H1 (cell line): Measurements from ENCODE around the gene GPR143. TPM values are rescaled to one million over a fixed set of nuclear protein-coding genes. Genes with fewer than 3 reads are reported as not detected.

Experiments used
- CTCF ChIA-PET: fragments of 300-600 bp; sonication (Branson Sonifier 250); formaldehyde crosslinking; loops from one replicate; lab custom pipeline; 2021; ENCODE audit not compliant: partially characterized antibody; lab: Charles Lee
- POLR2A ChIA-PET: fragments of 300-600 bp; sonication (Branson Sonifier 250); formaldehyde crosslinking; loops from one replicate; lab custom pipeline; 2021; ENCODE audit warnings: inconsistent platforms; ENCODE audit not compliant: partially characterized antibody; lab: Charles Lee
- DNase-seq, 2 experiments: peaks; one replicate each; pipeline versions ENCODE4 v3.0.0 to v3.0.0-alpha.2; 2010 to 2022; ENCODE audit warnings: low spot score in 2 of 2, low read depth in 1 of 2, mixed read lengths in 1 of 2
- FAIRE-seq: peaks from 2 replicates; lab custom pipeline; 2011; peaks lifted over from hg19 to GRCh38; lab: Jason Lieb, UNC
- H2AFZ ChIP-seq: 2 replicates; pipeline ENCODE4 v1.8.1; 2012; ENCODE audit warnings: low read length, inconsistent platforms
- H2AK5ac ChIP-seq: 2 replicates; pipeline ENCODE4 v1.6.1; 2013; ENCODE audit warnings: low read depth, low read length
- H2BK120ac ChIP-seq: replicated peaks from 2 replicates; pipeline ENCODE3; 2013; ENCODE audit warnings: low read depth, low read length, inconsistent platforms
- H2BK12ac ChIP-seq: 2 replicates; pipeline ENCODE4 v1.6.1; 2013; ENCODE audit warnings: low read depth, low read length
- H2BK15ac ChIP-seq: 2 replicates; pipeline ENCODE4 v1.6.1; 2013; ENCODE audit warnings: low read length
- H2BK20ac ChIP-seq: 2 replicates; pipeline ENCODE4 v1.6.1; 2013; ENCODE audit warnings: low read length
- H2BK5ac ChIP-seq: 2 replicates; pipeline ENCODE4 v1.6.1; 2013; ENCODE audit warnings: low read depth, low read length
- H3K14ac ChIP-seq: 2 replicates; pipeline ENCODE4 v1.6.1; 2013; ENCODE audit warnings: inconsistent platforms; ENCODE audit not compliant: insufficient read length
- H3K18ac ChIP-seq: 2 replicates; pipeline ENCODE4 v1.6.1; 2013; ENCODE audit warnings: low read length; ENCODE audit errors: extremely low read depth
- H3K23ac ChIP-seq: 2 replicates; pipeline ENCODE4 v1.6.1; 2013; ENCODE audit warnings: inconsistent platforms; ENCODE audit not compliant: insufficient read length
- H3K23me2 ChIP-seq: 2 replicates; pipeline ENCODE4 v1.6.1; 2013; ENCODE audit warnings: low read depth, low read length
- H3K27ac ChIP-seq: 2 replicates; pipeline ENCODE4 v1.6.1; 2011; ENCODE audit warnings: low read depth, low read length, inconsistent platforms
- H3K27me3 ChIP-seq, 4 experiments: replicated peaks in 1 of 4; 1 replicate in 1 of 4; 2 replicates in 3 of 4; pipeline versions ENCODE4 v1.6.1 to v1.8.1; 2011 to 2013; ENCODE audit warnings: low read length in 3 of 4, mild to moderate bottlenecking in 3 of 4, inconsistent platforms in 2 of 4, mixed read lengths in 2 of 4, moderate library complexity in 1 of 4; ENCODE audit not compliant: control insufficient read depth in 3 of 4, insufficient read depth in 3 of 4; ENCODE audit errors: extremely low read depth in 1 of 4
- H3K36me3 ChIP-seq, 4 experiments: 2 replicates each; pipeline versions ENCODE4 v1.6.1 to v1.8.1; 2011 to 2013; ENCODE audit warnings: mild to moderate bottlenecking in 4 of 4, low read length in 3 of 4, moderate library complexity in 2 of 4, control low read depth in 1 of 4, inconsistent platforms in 1 of 4; ENCODE audit not compliant: insufficient read depth in 4 of 4, control insufficient read depth in 2 of 4
- H3K4ac ChIP-seq: replicated peaks from 2 replicates; pipeline ENCODE3; 2013; ENCODE audit warnings: low read length, low read depth, mixed read lengths, inconsistent platforms; ENCODE audit not compliant: insufficient read length
- H3K4me1 ChIP-seq, 4 experiments: replicated peaks in 1 of 4; 1 replicate in 1 of 4; 2 replicates in 3 of 4; pipeline versions ENCODE4 v1.6.1 to v1.8.1; 2011 to 2013; ENCODE audit warnings: low read length in 3 of 4, inconsistent platforms in 2 of 4, mixed read lengths in 1 of 4; ENCODE audit not compliant: insufficient read depth in 4 of 4, control insufficient read depth in 3 of 4
- H3K4me2 ChIP-seq, 2 experiments: 2 replicates each; pipeline versions ENCODE4 v1.6.1 to v1.8.1; 2011 to 2013; ENCODE audit warnings: low read depth in 2 of 2, low read length in 2 of 2, control low read depth in 1 of 2, inconsistent platforms in 1 of 2, mild to moderate bottlenecking in 1 of 2; ENCODE audit not compliant: insufficient read depth in 1 of 2
- H3K4me3 ChIP-seq, 4 experiments: fragments of 200-600, 300-600 bp in 1 of 4; sonication (generic), shearing (Covaris generic), sonication (Bioruptor Twin) in 1 of 4; 2 replicates each; pipeline versions ENCODE4 v1.5.1 to v1.8.1; 2011 to 2016; ENCODE audit warnings: low read length in 4 of 4, low read depth in 3 of 4, control low read depth in 2 of 4, inconsistent platforms in 2 of 4, mild to moderate bottlenecking in 2 of 4, mixed read lengths in 1 of 4, moderate library complexity in 1 of 4; ENCODE audit not compliant: insufficient read depth in 2 of 4; ENCODE audit errors: extremely low read depth in 1 of 4
- H3K56ac ChIP-seq: replicated peaks from 2 replicates; pipeline ENCODE3; 2013; ENCODE audit warnings: low read depth, mild to moderate bottlenecking, mixed read lengths, low read length, inconsistent platforms; ENCODE audit not compliant: insufficient read length
- H3K79me1 ChIP-seq: 2 replicates; pipeline ENCODE4 v1.6.1; 2013; ENCODE audit warnings: low read depth, low read length, control low read depth
- H3K79me2 ChIP-seq, 2 experiments: 2 replicates each; pipeline versions ENCODE4 v1.6.1 to v1.8.1; 2012 to 2013; ENCODE audit warnings: low read length in 2 of 2, mild to moderate bottlenecking in 2 of 2, inconsistent platforms in 1 of 2; ENCODE audit not compliant: insufficient read depth in 2 of 2, control insufficient read depth in 1 of 2
- H3K9ac ChIP-seq, 4 experiments: replicated peaks in 1 of 4; 1 replicate in 1 of 4; 2 replicates in 3 of 4; pipeline versions ENCODE4 v1.6.1 to v1.8.1; 2011 to 2013; ENCODE audit warnings: low read depth in 3 of 4, low read length in 3 of 4, control low read depth in 2 of 4, mild to moderate bottlenecking in 2 of 4, moderate library complexity in 2 of 4, inconsistent platforms in 1 of 4; ENCODE audit errors: extremely low read depth in 1 of 4
- H3K9me3 ChIP-seq, 2 experiments: 2 replicates each; pipeline versions ENCODE4 v1.6.1 to v1.8.1; 2012 to 2013; ENCODE audit warnings: mild to moderate bottlenecking in 2 of 2, moderate library complexity in 2 of 2, control low read depth in 1 of 2, inconsistent platforms in 1 of 2, low read depth in 1 of 2, low read length in 1 of 2, mixed read lengths in 1 of 2; ENCODE audit not compliant: insufficient read depth in 2 of 2
- H4K20me1 ChIP-seq, 2 experiments: replicated peaks in 1 of 2; 2 replicates each; pipeline versions ENCODE3 to v1.8.1; 2011 to 2013; ENCODE audit warnings: inconsistent platforms in 2 of 2, low read length in 2 of 2, mild to moderate bottlenecking in 1 of 2; ENCODE audit not compliant: insufficient read depth in 2 of 2, control insufficient read depth in 1 of 2
- H4K5ac ChIP-seq: 2 replicates; pipeline ENCODE4 v1.6.1; 2013; ENCODE audit warnings: low read length, low read depth, mixed read lengths, inconsistent platforms; ENCODE audit not compliant: insufficient read length
- H4K8ac ChIP-seq: 2 replicates; pipeline ENCODE4 v1.8.0; 2013; ENCODE audit warnings: mild to moderate bottlenecking, moderate library complexity, low read length, inconsistent platforms; ENCODE audit not compliant: insufficient read depth; ENCODE audit errors: extremely low read depth
- H4K91ac ChIP-seq: replicated peaks from 2 replicates; pipeline ENCODE3; 2013; ENCODE audit warnings: low read length, mixed read lengths, inconsistent platforms; ENCODE audit not compliant: insufficient read length
- CTBP2 ChIP-seq: IDR thresholded peaks from 2 replicates; pipeline ENCODE4 v1.7.0; 2011; ENCODE audit warnings: borderline replicate concordance, mild to moderate bottlenecking, moderate library complexity, mixed read lengths, low read length; ENCODE audit not compliant: insufficient read depth, insufficient read length
- FOSL1 ChIP-seq: IDR thresholded peaks from 2 replicates; pipeline ENCODE4 v1.6.1; 2011; ENCODE audit warnings: mild to moderate bottlenecking, low read depth, low read length, moderate library complexity; ENCODE audit not compliant: insufficient read depth
- KDM1A ChIP-seq: fragments of 200-600, 300-600 bp; sonication (generic); IDR thresholded peaks from 2 replicates; pipeline ENCODE4 v1.7.1; 2016; ENCODE audit warnings: mild to moderate bottlenecking, low read length, borderline replicate concordance
- NANOG ChIP-seq: IDR thresholded peaks from 2 replicates; pipeline ENCODE4 v1.6.1; 2011; ENCODE audit warnings: low read length, low read depth, mild to moderate bottlenecking, inconsistent platforms; ENCODE audit not compliant: insufficient read depth, poor library complexity, severe bottlenecking
- RAD21 ChIP-seq, 2 experiments: IDR thresholded peaks in 1 of 2; conservative IDR thresholded peaks in 1 of 2; 2 replicates each; pipeline ENCODE4 v1.6.1; 2011; ENCODE audit warnings: low read depth in 2 of 2, low read length in 2 of 2, improper control_type of control experiment in 1 of 2, inconsistent platforms in 1 of 2, mild to moderate bottlenecking in 1 of 2, moderate library complexity in 1 of 2
- SIN3A ChIP-seq, 2 experiments: IDR thresholded peaks in 1 of 2; conservative IDR thresholded peaks in 1 of 2; 2 replicates each; pipeline ENCODE4 v1.6.1; 2011 to 2012; ENCODE audit warnings: low read length in 2 of 2, improper control_type of control experiment in 1 of 2, low read depth in 1 of 2, mild to moderate bottlenecking in 1 of 2
- TAF7 ChIP-seq: optimal IDR thresholded peaks from 2 replicates; pipeline ENCODE3; 2011; ENCODE audit warnings: low read depth, mild to moderate bottlenecking, inconsistent platforms, low read length, moderate library complexity, borderline replicate concordance
- WGBS, 2 experiments: shearing (Covaris generic) in 1 of 2; methylation state at CpG; one replicate each; pipeline versions ENCODE4 v1.1.6 to v1.1.7; 2013 to 2015; ENCODE audit warnings: low lambda C conversion rate in 2 of 2, mixed read lengths in 2 of 2, inconsistent platforms in 1 of 2, low coverage in 1 of 2, missing lambda C conversion rate in 1 of 2; ENCODE audit not compliant: insufficient replicate concordance in 2 of 2, insufficient coverage in 1 of 2, insufficient read length in 1 of 2; ENCODE audit errors: extremely low coverage in 1 of 2, missing lambda C conversion rate in 1 of 2; 5-methylcytosine and 5-hydroxymethylcytosine counted together
- polyA plus RNA-seq, 7 experiments: library from polyadenylated mRNA; depleted of rRNA in 3 of 7; stranded (reverse) in 5 of 7; unstranded in 2 of 7; fragments of >200 nt in 5 of 7; fragments of 200-250 nt in 2 of 7; gene quantifications; 1 replicate in 5 of 7; 2 replicates in 1 of 7; 4 replicates in 1 of 7; pipeline versions ENCODE4 v1.2.1 to v1.2.3, GENCODE V29; 2011 to 2013; ENCODE audit warnings: missing spikeins in 2 of 7, mixed read lengths in 2 of 7
- total RNA-seq: library from RNA; stranded (reverse); fragmentation: NEBNext Ultra II Directional; extraction: Animal tissue kit (Norgen Biotek cat#: 25700); gene quantifications from 2 replicates; pipeline ENCODE4 v1.2.1, GENCODE V29; 2021
- TF ChIP-seq, protein P1 (sequence below), 3 experiments: IDR thresholded peaks; 1 replicate in 2 of 3; 2 replicates in 1 of 3; pipeline versions ENCODE4 v1.5.1 to v1.6.1; 2011; ENCODE audit warnings: low read length in 3 of 3, mild to moderate bottlenecking in 3 of 3, inconsistent platforms in 2 of 3, low read depth in 1 of 3, moderate library complexity in 1 of 3; ENCODE audit not compliant: insufficient read depth in 1 of 3; ENCODE audit errors: control extremely low read depth in 1 of 3

GPR143 gene
- total and polyA plus RNA-seq, 2 of the 8 experiments (the other 6 are each of a cell fraction or from before 2014, with no cell fraction given): 18.5 to 30.7 TPM

DNA sequence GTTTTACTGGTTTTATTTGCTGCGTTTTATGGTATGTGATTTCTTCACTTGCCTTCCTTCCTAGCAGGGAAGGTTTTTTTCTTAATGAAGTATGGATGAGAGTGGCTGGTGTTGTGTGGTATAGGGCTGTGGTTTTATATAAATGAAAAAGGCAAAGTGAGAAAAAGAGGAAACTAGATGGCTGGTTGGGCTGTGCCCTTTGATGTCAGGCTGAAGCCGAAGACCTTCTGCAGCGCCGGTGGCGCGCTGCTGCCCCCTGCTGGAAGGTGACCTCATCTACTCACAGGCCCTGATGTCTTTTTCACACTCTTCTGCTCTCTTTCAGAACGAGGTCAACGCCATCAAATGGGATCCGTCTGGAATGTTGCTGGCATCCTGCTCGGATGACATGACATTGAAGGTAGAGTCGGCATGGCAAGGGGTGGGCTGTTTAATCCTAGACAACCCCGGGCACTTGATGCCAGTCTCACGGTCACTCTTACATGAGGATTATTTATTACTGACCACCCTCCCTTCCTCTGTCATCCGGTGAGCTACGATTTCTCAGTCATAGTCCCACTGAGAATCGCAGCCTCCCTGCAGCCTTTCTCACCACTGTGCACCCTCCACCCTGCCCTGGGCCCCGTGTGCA, 56.6 kb downstream of the GPR143 start:
- ChIA-PET POLR2A (no interaction called here), CTCF (interaction anchor here (0.6 to 3.2 kb wide), 3 partner anchors 8 to 200 kb away, joined by 3 to 17 read pairs (median 5); no protein-coding TSS in a partner anchor)
- H3K27ac ChIP-seq: no peak overlapping the region
- no peak overlapping the region for H2BK5ac ChIP-seq
- no peak overlapping the region for H3K4ac ChIP-seq
- no peak overlapping the region for H2BK20ac ChIP-seq
- no peaks in the 10 kb centered on the region for H3K79me2 ChIP-seq
- H3K36me3 ChIP-seq: peaks cover 0 to 29% (median 15%) of the 10 kb centered on the region in 4 experiments; a peak in 6 of 8 replicates
- H3K9ac ChIP-seq: no peak overlapping the region
- no peak overlapping the region for H3K4me2 ChIP-seq
- no peak overlapping the region for H4K5ac ChIP-seq
- no peak overlapping the region for H2BK12ac ChIP-seq
- no peak overlapping the region for H2AK5ac ChIP-seq
- H3K4me3 ChIP-seq: no peak overlapping the region
- no peaks in the 10 kb centered on the region for H4K20me1 ChIP-seq
- H2AFZ ChIP-seq: no peak overlapping the region
- no peaks in the 10 kb centered on the region for H3K4me1 ChIP-seq
- H3K56ac ChIP-seq: no peak overlapping the region
- H2BK120ac ChIP-seq: no peak overlapping the region
- no peak overlapping the region for H3K14ac ChIP-seq
- H4K91ac ChIP-seq: no peak overlapping the region
- peak; percentile 95 for FAIRE-seq
- no peaks in the 10 kb centered on the region for H3K27me3 ChIP-seq
- no peak overlapping the region for H3K18ac ChIP-seq
- H2BK15ac ChIP-seq: no peak overlapping the region
- no peaks in the 10 kb centered on the region for H3K23me2 ChIP-seq
- no peaks in the 10 kb centered on the region for H3K79me1 ChIP-seq
- H3K9me3 ChIP-seq: peaks cover 0 to 2% of the 10 kb centered on the region in 2 experiments; a peak in 1 of 4 replicates
- DNase-seq: peak; percentile 43 to 76
- H4K8ac ChIP-seq: no peak overlapping the region
- 62% methylated on average over 16 of the region's 17 CpGs; no CpG with 5 or more reads in 1 of the 2 experiments for WGBS, 2 experiments
- H3K23ac ChIP-seq: no peak overlapping the region
- no peak for TF ChIP-seq SIN3A (conservative IDR thresholded peaks at IDR 0.05 in 1 of 2, IDR thresholded peaks at IDR 0.05 in 1 of 2; ENCODE audit: low read depth in 1 of 2, low read length in 2 of 2)
- peak; percentile 79 to 81 for TF ChIP-seq RAD21 (IDR thresholded peaks at IDR 0.05 in 1 of 2, conservative IDR thresholded peaks at IDR 0.05 in 1 of 2; ENCODE audit: low read depth in 2 of 2, low read length in 2 of 2)
- no peak for TF ChIP-seq KDM1A
- TF ChIP-seq FOSL1: no peak
- TF ChIP-seq, protein P1, sequence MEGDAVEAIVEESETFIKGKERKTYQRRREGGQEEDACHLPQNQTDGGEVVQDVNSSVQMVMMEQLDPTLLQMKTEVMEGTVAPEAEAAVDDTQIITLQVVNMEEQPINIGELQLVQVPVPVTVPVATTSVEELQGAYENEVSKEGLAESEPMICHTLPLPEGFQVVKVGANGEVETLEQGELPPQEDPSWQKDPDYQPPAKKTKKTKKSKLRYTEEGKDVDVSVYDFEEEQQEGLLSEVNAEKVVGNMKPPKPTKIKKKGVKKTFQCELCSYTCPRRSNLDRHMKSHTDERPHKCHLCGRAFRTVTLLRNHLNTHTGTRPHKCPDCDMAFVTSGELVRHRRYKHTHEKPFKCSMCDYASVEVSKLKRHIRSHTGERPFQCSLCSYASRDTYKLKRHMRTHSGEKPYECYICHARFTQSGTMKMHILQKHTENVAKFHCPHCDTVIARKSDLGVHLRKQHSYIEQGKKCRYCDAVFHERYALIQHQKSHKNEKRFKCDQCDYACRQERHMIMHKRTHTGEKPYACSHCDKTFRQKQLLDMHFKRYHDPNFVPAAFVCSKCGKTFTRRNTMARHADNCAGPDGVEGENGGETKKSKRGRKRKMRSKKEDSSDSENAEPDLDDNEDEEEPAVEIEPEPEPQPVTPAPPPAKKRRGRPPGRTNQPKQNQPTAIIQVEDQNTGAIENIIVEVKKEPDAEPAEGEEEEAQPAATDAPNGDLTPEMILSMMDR (IDR thresholded peaks at IDR 0.05; ENCODE audit: control extremely low read depth in 1 of 3, insufficient read depth in 1 of 3, low read depth in 1 of 3, low read length in 3 of 3): peak in 2 of 3 experiments; percentile 61 to 74; a peak in 3 of 4 replicates
- TF ChIP-seq NANOG: no peak
- no peak for TF ChIP-seq CTBP2
- TF ChIP-seq TAF7: no peak
